K562 (cell line): Measurements from ENCODE around the gene ARFGEF2. TPM values are rescaled to one million over a fixed set of nuclear protein-coding genes. Genes with fewer than 3 reads are reported as not detected.
A peak's percentile ranks its signal among the peaks of the same experiment; 100 is the strongest.

Experiments
- ATAC-seq: fragments of 200-7000 bp; cut with Tn5 transposase; 3 replicates; pipeline ENCODE4 v1.9.1; 2020; ENCODE audit warnings: moderate library complexity
- BruUV-seq: library from RNA; stranded (reverse); fragments of 400-500 nt; replicated peaks from 2 replicates; lab custom pipeline; 2021; lab: Mats Ljungman, UMichigan
- CTCF ChIA-PET: fragments of 300-600 bp; formaldehyde crosslinking; extraction: SDS; loops from one replicate; lab custom pipeline; 2021; ENCODE audit warnings: low intra/inter-chr PET ratio; lab: Yijun Ruan, JAX
- POLR2A ChIA-PET: fragments of 300-600, 350-650 bp; sonication (Branson Sonifier 250); formaldehyde crosslinking; extraction: SDS; loops from one replicate; lab custom pipeline; 2021; ENCODE audit warnings: antibody characterized with exemption, inconsistent platforms; lab: Yijun Ruan, JAX
- DNase-seq, 4 experiments: peaks; one replicate each; pipeline versions ENCODE4 v3.0.0 to v3.0.0-alpha.2; 2011 to 2018; ENCODE audit warnings: low spot score in 3 of 4, mixed read lengths in 3 of 4; ENCODE audit errors: extremely low read depth in 1 of 4
- FAIRE-seq: peaks from 2 replicates; lab custom pipeline; 2011; peaks lifted over from hg19 to GRCh38; lab: Jason Lieb, UNC
- H2AFZ ChIP-seq: 2 replicates; pipeline ENCODE4 v1.6.0; 2011; ENCODE audit warnings: low read depth, low read length, control low read depth, inconsistent platforms
- H3K27ac ChIP-seq: fragments of 200-600 bp; 3 replicates; pipeline ENCODE4 v1.8.0; 2011; ENCODE audit warnings: low read depth, mild to moderate bottlenecking, control low read depth, inconsistent platforms, low read length, moderate library complexity, mixed read lengths; ENCODE audit errors: extremely low read depth
- H3K27me3 ChIP-seq, 2 experiments: fragments of 300-600 bp in 1 of 2; 2 replicates in 1 of 2; 3 replicates in 1 of 2; pipeline versions ENCODE4 v1.6.0 to v1.8.0; 2011; ENCODE audit warnings: inconsistent platforms in 2 of 2, low read length in 2 of 2, mild to moderate bottlenecking in 1 of 2, mixed read lengths in 1 of 2, moderate library complexity in 1 of 2; ENCODE audit not compliant: control insufficient read depth in 2 of 2, insufficient read depth in 2 of 2
- H3K36me3 ChIP-seq: fragments of 300-600 bp; 3 replicates; pipeline ENCODE4 v1.8.0; 2011; ENCODE audit warnings: mild to moderate bottlenecking, low read length, inconsistent platforms; ENCODE audit not compliant: control insufficient read depth, insufficient read depth
- H3K4me1 ChIP-seq, 2 experiments: fragments of 200-600 bp in 1 of 2; replicated peaks in 1 of 2; 2 replicates in 1 of 2; 3 replicates in 1 of 2; pipeline versions ENCODE4 v1.5.1 to v1.8.0; 2011; ENCODE audit warnings: inconsistent platforms in 2 of 2, low read length in 2 of 2, mild to moderate bottlenecking in 1 of 2, mixed read lengths in 1 of 2, moderate library complexity in 1 of 2; ENCODE audit not compliant: control insufficient read depth in 2 of 2, insufficient read depth in 2 of 2
- H3K4me2 ChIP-seq: 2 replicates; pipeline ENCODE4 v1.6.1; 2011; ENCODE audit warnings: low read length, control low read depth, inconsistent platforms, mixed read lengths; ENCODE audit not compliant: insufficient read depth
- H3K4me3 ChIP-seq: fragments of 200-600 bp; sonication (generic), shearing (Covaris generic); 2 replicates; pipeline ENCODE4 v1.5.1; 2016; ENCODE audit warnings: control low read depth, inconsistent platforms
- H3K79me2 ChIP-seq: fragments of 200-600 bp; 3 replicates; pipeline ENCODE4 v1.8.0; 2011; ENCODE audit warnings: low read length, inconsistent platforms; ENCODE audit not compliant: control insufficient read depth, insufficient read depth
- H3K9ac ChIP-seq, 2 experiments: 2 replicates each; pipeline versions ENCODE4 v1.6.0 to v1.6.1; 2011; ENCODE audit warnings: low read depth in 2 of 2, low read length in 2 of 2, control low read depth in 1 of 2, inconsistent platforms in 1 of 2, mild to moderate bottlenecking in 1 of 2, mixed read lengths in 1 of 2; ENCODE audit not compliant: insufficient read depth in 1 of 2
- H3K9me1 ChIP-seq: one replicate; pipeline ENCODE4 v1.6.0; 2011; ENCODE audit warnings: inconsistent platforms, mild to moderate bottlenecking, low read length, moderate library complexity; ENCODE audit not compliant: control insufficient read depth, insufficient read depth
- H3K9me3 ChIP-seq: replicated peaks from 2 replicates; pipeline ENCODE4 v1.5.1; 2011; ENCODE audit warnings: low read depth, low read length, inconsistent platforms; ENCODE audit not compliant: control insufficient read depth, insufficient read depth
- H4K20me1 ChIP-seq: replicated peaks from 2 replicates; pipeline ENCODE4 v1.6.1; 2011; ENCODE audit warnings: low read length, inconsistent platforms, mixed read lengths; ENCODE audit not compliant: control insufficient read depth, insufficient read depth
- RBM25 ChIP-seq: fragments of 200-400 bp; formaldehyde crosslinking; IDR thresholded peaks from 2 replicates; pipeline ENCODE4 v1.6.1; 2018; ENCODE audit warnings: low read length, low read depth, moderate library complexity; ENCODE audit not compliant: severe bottlenecking
- ZNF121 ChIP-seq: sonication (generic); formaldehyde crosslinking; conservative IDR thresholded peaks from 2 replicates; pipeline ENCODE4 v1.8.0; 2022; ENCODE audit warnings: missing genetic modification reagents
- WGBS: fragments of 100-300 bp; shearing (Covaris generic); methylation state at CpG from one replicate; pipeline ENCODE4 v1.1.6; 2016; ENCODE audit warnings: low coverage, mixed read lengths; ENCODE audit not compliant: insufficient coverage; ENCODE audit errors: missing lambda C conversion rate; 5-methylcytosine and 5-hydroxymethylcytosine counted together
- in situ Hi-C: fragments of 300-500 bp; cut with MboI; formaldehyde crosslinking; loops from 4 replicates; pipeline ENCODE4 v1.15.0; 2018; ENCODE audit warnings: inconsistent platforms, mixed read lengths
- intact Hi-C: fragments of 100-400 bp; cut with micrococcal nuclease; formaldehyde crosslinking; loops from 2 replicates; pipeline ENCODE4 v1.14.2; 2022
- polyA plus RNA-seq, 8 experiments: library from polyadenylated mRNA; depleted of rRNA in 4 of 8; stranded (reverse) in 5 of 8; unstranded in 3 of 8; fragments of >200 nt; fragmentation: Nextera tagmentation in 2 of 8; fragmentation: Illumina TruSeq in 1 of 8; extraction: Ambion mirVana in 2 of 8; extraction: Trizol in 1 of 8; gene quantifications; 2 replicates each; pipeline versions ENCODE4 v1.2.1 to v1.2.3, GENCODE V29; 2011 to 2014; ENCODE audit warnings: inconsistent platforms in 1 of 8, missing spikeins in 1 of 8
- total RNA-seq, 7 experiments: library from RNA; depleted of rRNA in 6 of 7; stranded (reverse); fragments of >200 nt in 6 of 7; fragmentation: Illumina TruSeq in 2 of 7; extraction: Trizol in 2 of 7; gene quantifications; 2 replicates each; pipeline versions ENCODE4 v1.2.1 to v1.2.3, GENCODE V29; 2011 to 2021; ENCODE audit warnings: low replicate concordance in 1 of 7
- TF ChIP-seq, protein P1 (sequence below), 3 experiments: fragments of 200-800 bp in 1 of 3; fragments of 250-450 bp in 1 of 3; fragments of 450-650 bp in 1 of 3; sonication (Bioruptor Pico) in 1 of 3; sonication (Bioruptor generic) in 1 of 3; formaldehyde crosslinking in 1 of 3; IDR thresholded peaks; 2 replicates each; pipeline versions ENCODE4 v1.6.1 to v1.8.0; 2016 to 2022; ENCODE audit warnings: mild to moderate bottlenecking in 2 of 3, missing genetic modification characterization in 2 of 3, missing compliant biosample characterization in 1 of 3, moderate library complexity in 1 of 3

The ARFGEF2 gene
- total and polyA plus RNA-seq, 9 of the 15 experiments (the other 6 are each of a cell fraction or from before 2014, with no cell fraction given), result 4.2 to 18.8 (median 13.7) TPM

DNA sequence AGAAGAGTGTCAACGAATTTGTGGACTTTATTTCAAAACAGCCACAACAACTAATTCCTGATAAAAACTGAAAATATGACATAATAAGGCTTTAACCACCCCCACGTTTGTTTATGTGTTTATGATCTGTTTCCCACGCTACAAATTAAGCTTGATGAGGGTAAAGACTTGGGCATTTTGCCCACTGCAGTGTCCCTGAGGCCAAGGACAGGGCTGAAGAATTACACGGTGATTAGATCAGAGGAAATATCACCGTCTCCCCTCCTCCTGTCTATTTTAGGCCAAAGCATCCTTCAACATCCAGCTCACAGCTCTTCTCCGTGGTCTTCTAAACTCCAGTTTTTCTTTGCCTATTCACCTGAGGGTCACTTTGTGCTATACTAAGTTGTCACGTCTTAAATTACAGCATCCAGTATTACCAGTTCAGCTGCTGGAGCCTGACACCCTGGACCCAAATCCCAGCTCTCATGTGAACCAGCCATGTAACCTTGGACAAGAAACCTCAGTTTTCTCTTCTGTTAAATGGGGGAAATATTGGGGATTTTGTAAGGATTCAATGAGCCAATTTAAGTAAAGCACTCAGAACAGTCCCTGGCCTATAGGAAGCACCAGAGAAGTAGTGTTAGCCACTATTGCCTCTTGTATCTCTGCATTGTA lies 15.2 kb upstream of the ARFGEF2 start:
- Histone ChIP-seq H3K9me3 (no peaks in the 10 kb centered on the region), H3K36me3 (no peaks in the 10 kb centered on the region), H3K4me3 (no peak overlapping the region), H3K27me3 (peaks cover 16 to 41% of the 10 kb centered on the region in 2 experiments), H3K27ac (no peak overlapping the region), H3K4me2 (no peak overlapping the region), H3K9ac (no peak overlapping the region), H4K20me1 (peaks cover 4% of the 10 kb centered on the region; the same call in 1 of the 2 replicates), H3K4me1 (no peaks in the 10 kb centered on the region), H2AFZ (no peak overlapping the region), H3K9me1 (no peaks in the 10 kb centered on the region), H3K79me2 (no peaks in the 10 kb centered on the region)
- no TSS peak for BruUV-seq
- CTCF ChIA-PET, result interaction anchor here (0.5 to 4.8 kb wide), 4 partner anchors 9 to 248 kb away, joined by 3 to 111 read pairs (median 4); no protein-coding TSS in a partner anchor
- POLR2A ChIA-PET, result interaction anchor here (0.8 kb wide), 1 partner anchor 165 kb away, joined by 3 read pairs; no protein-coding TSS in a partner anchor
- DNase-seq (no peak), ATAC-seq (no peak), FAIRE-seq (no peak)
- in situ Hi-C loops, result loop anchor here (5.0 kb wide), 1 partner anchor 249 kb away; no protein-coding TSS in a partner anchor
- intact Hi-C loops, result no loop called here
- TF ChIP-seq, protein P1, sequence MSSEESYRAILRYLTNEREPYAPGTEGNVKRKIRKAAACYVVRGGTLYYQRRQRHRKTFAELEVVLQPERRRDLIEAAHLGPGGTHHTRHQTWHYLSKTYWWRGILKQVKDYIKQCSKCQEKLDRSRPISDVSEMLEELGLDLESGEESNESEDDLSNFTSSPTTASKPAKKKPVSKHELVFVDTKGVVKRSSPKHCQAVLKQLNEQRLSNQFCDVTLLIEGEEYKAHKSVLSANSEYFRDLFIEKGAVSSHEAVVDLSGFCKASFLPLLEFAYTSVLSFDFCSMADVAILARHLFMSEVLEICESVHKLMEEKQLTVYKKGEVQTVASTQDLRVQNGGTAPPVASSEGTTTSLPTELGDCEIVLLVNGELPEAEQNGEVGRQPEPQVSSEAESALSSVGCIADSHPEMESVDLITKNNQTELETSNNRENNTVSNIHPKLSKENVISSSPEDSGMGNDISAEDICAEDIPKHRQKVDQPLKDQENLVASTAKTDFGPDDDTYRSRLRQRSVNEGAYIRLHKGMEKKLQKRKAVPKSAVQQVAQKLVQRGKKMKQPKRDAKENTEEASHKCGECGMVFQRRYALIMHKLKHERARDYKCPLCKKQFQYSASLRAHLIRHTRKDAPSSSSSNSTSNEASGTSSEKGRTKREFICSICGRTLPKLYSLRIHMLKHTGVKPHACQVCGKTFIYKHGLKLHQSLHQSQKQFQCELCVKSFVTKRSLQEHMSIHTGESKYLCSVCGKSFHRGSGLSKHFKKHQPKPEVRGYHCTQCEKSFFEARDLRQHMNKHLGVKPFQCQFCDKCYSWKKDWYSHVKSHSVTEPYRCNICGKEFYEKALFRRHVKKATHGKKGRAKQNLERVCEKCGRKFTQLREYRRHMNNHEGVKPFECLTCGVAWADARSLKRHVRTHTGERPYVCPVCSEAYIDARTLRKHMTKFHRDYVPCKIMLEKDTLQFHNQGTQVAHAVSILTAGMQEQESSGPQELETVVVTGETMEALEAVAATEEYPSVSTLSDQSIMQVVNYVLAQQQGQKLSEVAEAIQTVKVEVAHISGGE (CRISPR knock-in tag; IDR thresholded peaks at IDR 0.05), result peak in 1 of 3 experiments; percentile 51; a peak in 1 of 6 replicates
- TF ChIP-seq RBM25 (peak; percentile 64), ZNF121 (no peak)
- WGBS, result 0% methylated on average over 7 of the region's 7 CpGs
